Mucosa of descending colon (tissue), 3 donors: ENCODE data around the gene TTC14. TPM values are rescaled to one million over a fixed set of nuclear protein-coding genes. Genes with fewer than 3 reads are reported as not detected.

Experiments used
- ATAC-seq: fragments of 200-7000 bp; cut with Tn5 transposase; one replicate; pipeline ENCODE4 v1.9.1; 2020; ENCODE audit warnings: mild to moderate bottlenecking, moderate library complexity
- DNase-seq, 3 donors: peaks; one replicate each; pipeline ENCODE4 v3.0.0-alpha.2; 2020
- H3K36me3 ChIP-seq: fragments of 200-600 bp; one replicate; pipeline ENCODE4 v1.8.0; 2021; ENCODE audit warnings: low read depth, mild to moderate bottlenecking
- H3K4me1 ChIP-seq: fragments of 200-600 bp; one replicate; pipeline ENCODE4 v1.8.0; 2021; ENCODE audit warnings: low read depth, mild to moderate bottlenecking
- H3K4me3 ChIP-seq: fragments of 200-600 bp; one replicate; pipeline ENCODE4 v1.8.0; 2021; ENCODE audit warnings: mild to moderate bottlenecking
- H3K9me3 ChIP-seq: fragments of 200-600 bp; one replicate; pipeline ENCODE4 v1.8.0; 2021; ENCODE audit warnings: mild to moderate bottlenecking
- intact Hi-C, 2 donors: fragments of 100-400 bp; cut with DNase I in 1 of 2; cut with micrococcal nuclease in 1 of 2; formaldehyde crosslinking; loops; one replicate each; pipeline versions ENCODE4 v1.11.0 to v1.11.1; 2022; cut with DNase I, micrococcal nuclease
- total RNA-seq, 3 donors: library from RNA; stranded (reverse); fragmentation: NEBNext Ultra II Directional in 2 of 3; extraction: Animal tissue kit (Norgen Biotek cat#: 25700) in 2 of 3; gene quantifications; one replicate each; pipeline versions ENCODE4 v1.2.1 to v1.2.4, GENCODE V29; 2021 to 2023
- TF ChIP-seq, protein P1 (sequence below): fragments of 200-600 bp; IDR thresholded peaks from one replicate; pipeline ENCODE4 v1.8.0; 2022; ENCODE audit warnings: antibody characterized with exemption, mild to moderate bottlenecking
- donor health status: DM: no; HTN: no; CAD: no; lungs with moderate emphysema.
- donor health status: DM: no; HTN: no; CAD: no.
- donor health status: DM: no; HTN: yes; CAD: no.

The TTC14 gene
- total RNA-seq, 3 donors from 2014 or later = 27.2 to 46.0 (median 46.0) TPM

GRCh38 chr3:180619723-180620122 lies 17.8 kb downstream of the TTC14 start:
- Histone ChIP-seq H3K36me3 (no peaks in the 10 kb centered on the region), H3K4me1 (no peaks in the 10 kb centered on the region), H3K9me3 (no peaks in the 10 kb centered on the region), H3K4me3 (no peak overlapping the region)
- TF ChIP-seq, protein P1, sequence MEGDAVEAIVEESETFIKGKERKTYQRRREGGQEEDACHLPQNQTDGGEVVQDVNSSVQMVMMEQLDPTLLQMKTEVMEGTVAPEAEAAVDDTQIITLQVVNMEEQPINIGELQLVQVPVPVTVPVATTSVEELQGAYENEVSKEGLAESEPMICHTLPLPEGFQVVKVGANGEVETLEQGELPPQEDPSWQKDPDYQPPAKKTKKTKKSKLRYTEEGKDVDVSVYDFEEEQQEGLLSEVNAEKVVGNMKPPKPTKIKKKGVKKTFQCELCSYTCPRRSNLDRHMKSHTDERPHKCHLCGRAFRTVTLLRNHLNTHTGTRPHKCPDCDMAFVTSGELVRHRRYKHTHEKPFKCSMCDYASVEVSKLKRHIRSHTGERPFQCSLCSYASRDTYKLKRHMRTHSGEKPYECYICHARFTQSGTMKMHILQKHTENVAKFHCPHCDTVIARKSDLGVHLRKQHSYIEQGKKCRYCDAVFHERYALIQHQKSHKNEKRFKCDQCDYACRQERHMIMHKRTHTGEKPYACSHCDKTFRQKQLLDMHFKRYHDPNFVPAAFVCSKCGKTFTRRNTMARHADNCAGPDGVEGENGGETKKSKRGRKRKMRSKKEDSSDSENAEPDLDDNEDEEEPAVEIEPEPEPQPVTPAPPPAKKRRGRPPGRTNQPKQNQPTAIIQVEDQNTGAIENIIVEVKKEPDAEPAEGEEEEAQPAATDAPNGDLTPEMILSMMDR = no peak
- ATAC-seq (no peak), DNase-seq (no peak)
- intact Hi-C loops = no loop called here

DNA sequence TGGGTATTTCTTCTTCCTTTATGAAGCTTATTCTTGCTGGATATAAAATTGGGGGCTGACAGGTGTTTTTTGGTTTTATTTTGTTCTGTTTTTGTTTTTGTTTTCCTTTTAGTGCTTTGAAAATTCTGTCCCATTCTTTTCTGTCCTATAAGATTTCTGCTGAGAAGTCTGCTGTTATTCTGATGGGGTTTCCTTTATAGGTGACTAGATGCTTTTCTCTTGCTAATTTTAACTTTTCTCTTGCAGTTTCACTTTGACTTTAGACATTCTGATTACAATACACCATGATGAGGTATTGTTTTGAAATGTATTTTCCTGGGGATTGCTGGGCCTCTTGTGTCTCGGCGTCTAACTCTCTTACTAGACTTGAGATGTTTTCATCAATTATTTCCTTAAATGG lies 22.8 kb downstream of the TTC14 start:
- TF ChIP-seq, protein P1 = no peak
- H3K4me1 ChIP-seq = no peaks in the 10 kb centered on the region
- H3K36me3 ChIP-seq = no peaks in the 10 kb centered on the region
- no peak for ATAC-seq
- no peaks in the 10 kb centered on the region for H3K9me3 ChIP-seq
- no peak for DNase-seq
- intact Hi-C loops = no loop called here
- H3K4me3 ChIP-seq = no peak overlapping the region

- Histone ChIP-seq H3K4me1 (no peaks in the 10 kb centered on the region), H3K9me3 (no peaks in the 10 kb centered on the region), H3K4me3 (no peak overlapping the region), H3K36me3 (no peaks in the 10 kb centered on the region)
- TF ChIP-seq, protein P1 = no peak
- DNase-seq (no peak), ATAC-seq (no peak)
- intact Hi-C loops = no loop called here
Measured at GRCh38 chr3:180626844-180627243, 24.9 kb downstream of the TTC14 start.

- Histone ChIP-seq H3K36me3 (no peaks in the 10 kb centered on the region), H3K4me1 (no peaks in the 10 kb centered on the region), H3K4me3 (no peak overlapping the region), H3K9me3 (no peaks in the 10 kb centered on the region)
- intact Hi-C loops = no loop called here
- TF ChIP-seq, protein P1 = no peak
- ATAC-seq = no peak
- no peak for DNase-seq
Measured at GRCh38 chr3:180630371-180630770, 28.4 kb downstream of the TTC14 start.

- ATAC-seq (no peak), DNase-seq (no peak)
- no peaks in the 10 kb centered on the region for H3K4me1 ChIP-seq
- intact Hi-C loops = no loop called here
- no peaks in the 10 kb centered on the region for H3K9me3 ChIP-seq
- H3K4me3 ChIP-seq = no peak overlapping the region
- TF ChIP-seq, protein P1 = no peak
- H3K36me3 ChIP-seq = no peaks in the 10 kb centered on the region
Measured at GRCh38 chr3:180631317-180631716, 29.4 kb downstream of the TTC14 start.

- Histone ChIP-seq H3K4me1 (no peaks in the 10 kb centered on the region), H3K4me3 (no peak overlapping the region), H3K36me3 (no peaks in the 10 kb centered on the region), H3K9me3 (no peaks in the 10 kb centered on the region)
- ATAC-seq (no peak), DNase-seq (no peak)
- TF ChIP-seq, protein P1 = no peak
- intact Hi-C loops = no loop called here
Measured at GRCh38 chr3:180633722-180634121, 31.8 kb downstream of the TTC14 start.
